Colonic mucosa (tissue), 4 donors: ENCODE results near the gene NPAT. TPM values are rescaled to one million over a fixed set of nuclear protein-coding genes. Genes with fewer than 3 reads are reported as not detected.

Experiments
- DNase-seq: peaks from one replicate; pipeline ENCODE4 v3.0.0-alpha.2; 2020
- H3K27ac ChIP-seq: fragments of 200-600 bp; one replicate; pipeline ENCODE4 v1.8.0; 2021
- H3K27me3 ChIP-seq: fragments of 200-600 bp; one replicate; pipeline ENCODE4 v1.8.0; 2021
- H3K36me3 ChIP-seq: fragments of 200-600 bp; one replicate; pipeline ENCODE4 v1.8.0; 2021
- H3K4me1 ChIP-seq: fragments of 200-600 bp; one replicate; pipeline ENCODE4 v1.8.0; 2021; ENCODE audit warnings: mild to moderate bottlenecking
- H3K4me3 ChIP-seq: fragments of 200-600 bp; one replicate; pipeline ENCODE4 v1.8.0; 2021
- H3K9ac ChIP-seq, 2 donors: one replicate each; pipeline ENCODE4 v1.7.0; 2013; ENCODE audit warnings: control low read depth in 2 of 2, low read depth in 2 of 2, low read length in 2 of 2
- H3K9me3 ChIP-seq: fragments of 200-600 bp; one replicate; pipeline ENCODE4 v1.8.0; 2021
- intact Hi-C: fragments of 100-400 bp; cut with DNase I; formaldehyde crosslinking; loops from one replicate; pipeline ENCODE4 v1.14.1; 2022
- total RNA-seq, 2 donors: library from RNA; stranded (reverse); fragmentation: NEBNext Ultra II Directional in 1 of 2; extraction: Animal tissue kit (Norgen Biotek cat#: 25700) in 1 of 2; gene quantifications; one replicate each; pipeline ENCODE4 v1.2.1, GENCODE V29; 2021
- TF ChIP-seq, protein P1 (sequence below): fragments of 200-600 bp; IDR thresholded peaks from one replicate; pipeline ENCODE4 v1.8.0; 2022; ENCODE audit warnings: antibody characterized with exemption, mild to moderate bottlenecking
- donor health status: healthy.
- donor health status: DM: no; HTN: no; CAD: no.
- donor health status: DM: no; HTN: no; CAD: no.

Gene NPAT
- total RNA-seq, 2 donors from 2014 or later: 10.8 to 14.0 TPM

DNA sequence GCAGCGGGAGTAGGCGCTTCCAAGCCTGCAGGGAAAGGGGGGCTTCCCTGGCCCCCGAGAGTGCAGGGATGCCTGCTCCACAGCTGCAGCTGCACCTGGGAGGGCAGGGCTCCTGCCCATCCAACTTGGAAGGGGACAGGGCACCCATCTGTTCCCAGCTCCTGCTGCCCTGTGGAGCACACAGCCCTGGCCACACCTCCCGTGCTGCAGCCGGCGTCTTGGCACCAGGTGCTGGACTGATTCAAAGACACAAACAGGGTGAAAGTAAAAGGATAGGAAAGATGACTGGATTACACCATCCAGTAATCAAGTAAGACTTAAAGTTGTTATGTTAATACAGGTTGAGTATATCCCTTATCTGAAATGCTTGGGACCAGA is 14.8 kb downstream of the NPAT start:
- intact Hi-C loops: no loop called here
- H3K4me1 ChIP-seq: no peaks in the 10 kb centered on the region
- no peaks in the 10 kb centered on the region for H3K36me3 ChIP-seq
- H3K9ac ChIP-seq: no peak overlapping the region
- no peak overlapping the region for H3K27ac ChIP-seq
- H3K27me3 ChIP-seq: no peaks in the 10 kb centered on the region
- TF ChIP-seq, protein P1, sequence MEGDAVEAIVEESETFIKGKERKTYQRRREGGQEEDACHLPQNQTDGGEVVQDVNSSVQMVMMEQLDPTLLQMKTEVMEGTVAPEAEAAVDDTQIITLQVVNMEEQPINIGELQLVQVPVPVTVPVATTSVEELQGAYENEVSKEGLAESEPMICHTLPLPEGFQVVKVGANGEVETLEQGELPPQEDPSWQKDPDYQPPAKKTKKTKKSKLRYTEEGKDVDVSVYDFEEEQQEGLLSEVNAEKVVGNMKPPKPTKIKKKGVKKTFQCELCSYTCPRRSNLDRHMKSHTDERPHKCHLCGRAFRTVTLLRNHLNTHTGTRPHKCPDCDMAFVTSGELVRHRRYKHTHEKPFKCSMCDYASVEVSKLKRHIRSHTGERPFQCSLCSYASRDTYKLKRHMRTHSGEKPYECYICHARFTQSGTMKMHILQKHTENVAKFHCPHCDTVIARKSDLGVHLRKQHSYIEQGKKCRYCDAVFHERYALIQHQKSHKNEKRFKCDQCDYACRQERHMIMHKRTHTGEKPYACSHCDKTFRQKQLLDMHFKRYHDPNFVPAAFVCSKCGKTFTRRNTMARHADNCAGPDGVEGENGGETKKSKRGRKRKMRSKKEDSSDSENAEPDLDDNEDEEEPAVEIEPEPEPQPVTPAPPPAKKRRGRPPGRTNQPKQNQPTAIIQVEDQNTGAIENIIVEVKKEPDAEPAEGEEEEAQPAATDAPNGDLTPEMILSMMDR: no peak
- DNase-seq: no peak
- no peaks in the 10 kb centered on the region for H3K9me3 ChIP-seq
- no peak overlapping the region for H3K4me3 ChIP-seq

DNA sequence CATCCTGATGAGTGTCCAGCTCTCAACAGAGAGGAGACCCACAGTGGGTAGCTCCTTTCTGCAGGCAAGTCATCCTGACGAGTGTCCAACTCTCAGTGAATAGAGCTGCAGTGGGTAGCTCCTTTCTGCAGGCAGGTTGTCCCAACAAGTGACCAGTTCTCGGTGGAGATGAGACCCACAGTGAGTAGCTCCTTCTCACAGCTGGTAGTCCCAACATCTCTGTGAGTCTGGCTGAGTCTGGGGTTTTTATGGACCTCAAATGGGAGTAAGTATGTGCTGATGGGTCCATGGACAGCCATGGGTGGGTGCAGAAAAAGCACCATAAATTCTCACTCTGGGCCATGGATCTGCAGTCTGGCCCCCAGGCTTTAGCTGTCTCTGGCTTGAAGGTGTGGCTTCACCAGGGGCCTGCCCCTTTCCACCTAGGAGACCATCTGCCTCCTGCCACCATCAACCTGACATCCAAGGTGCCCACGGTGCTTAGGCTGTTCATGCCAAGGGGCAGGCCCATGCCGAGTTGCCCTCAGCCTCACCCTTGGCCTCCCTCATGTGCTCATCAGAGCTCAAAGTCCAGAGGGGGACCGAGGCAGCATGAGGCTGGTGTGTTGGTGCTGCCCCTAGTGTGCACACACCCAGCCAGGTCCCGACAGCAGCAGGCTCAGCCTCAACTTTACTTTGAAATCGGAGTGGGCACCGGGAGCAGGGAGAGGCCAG is 15.3 kb downstream of the NPAT start:
- Histone ChIP-seq H3K4me1 (no peaks in the 10 kb centered on the region), H3K27me3 (no peaks in the 10 kb centered on the region), H3K27ac (no peak overlapping the region), H3K4me3 (no peak overlapping the region), H3K9me3 (no peaks in the 10 kb centered on the region), H3K36me3 (no peaks in the 10 kb centered on the region), H3K9ac (no peak overlapping the region)
- TF ChIP-seq, protein P1: no peak
- intact Hi-C loops: no loop called here
- no peak for DNase-seq

DNA sequence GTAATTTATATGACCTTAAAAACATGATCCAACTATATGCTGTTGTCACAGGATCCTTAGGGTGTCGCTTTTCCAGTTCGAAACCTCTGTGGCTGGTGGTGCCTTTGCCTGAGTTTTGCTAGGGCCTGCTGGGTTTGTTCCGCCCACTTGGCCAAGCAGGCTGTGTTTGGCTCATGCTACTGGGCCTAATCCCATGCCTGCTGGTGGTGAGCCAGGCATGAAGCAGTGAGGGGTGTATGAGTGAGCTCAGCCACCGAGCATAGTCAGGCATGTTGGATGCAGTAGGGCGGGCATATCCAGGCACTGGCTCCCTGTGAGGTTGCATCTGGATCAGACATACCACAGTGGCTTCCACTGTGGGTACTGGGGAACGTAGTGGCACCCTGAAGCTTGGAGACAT is 16.3 kb downstream of the NPAT start:
- no peak overlapping the region for H3K4me3 ChIP-seq
- H3K9ac ChIP-seq: no peak overlapping the region
- intact Hi-C loops: no loop called here
- H3K27ac ChIP-seq: no peak overlapping the region
- H3K4me1 ChIP-seq: no peaks in the 10 kb centered on the region
- no peaks in the 10 kb centered on the region for H3K36me3 ChIP-seq
- no peaks in the 10 kb centered on the region for H3K9me3 ChIP-seq
- H3K27me3 ChIP-seq: no peaks in the 10 kb centered on the region
- TF ChIP-seq, protein P1: no peak
- no peak for DNase-seq

DNA sequence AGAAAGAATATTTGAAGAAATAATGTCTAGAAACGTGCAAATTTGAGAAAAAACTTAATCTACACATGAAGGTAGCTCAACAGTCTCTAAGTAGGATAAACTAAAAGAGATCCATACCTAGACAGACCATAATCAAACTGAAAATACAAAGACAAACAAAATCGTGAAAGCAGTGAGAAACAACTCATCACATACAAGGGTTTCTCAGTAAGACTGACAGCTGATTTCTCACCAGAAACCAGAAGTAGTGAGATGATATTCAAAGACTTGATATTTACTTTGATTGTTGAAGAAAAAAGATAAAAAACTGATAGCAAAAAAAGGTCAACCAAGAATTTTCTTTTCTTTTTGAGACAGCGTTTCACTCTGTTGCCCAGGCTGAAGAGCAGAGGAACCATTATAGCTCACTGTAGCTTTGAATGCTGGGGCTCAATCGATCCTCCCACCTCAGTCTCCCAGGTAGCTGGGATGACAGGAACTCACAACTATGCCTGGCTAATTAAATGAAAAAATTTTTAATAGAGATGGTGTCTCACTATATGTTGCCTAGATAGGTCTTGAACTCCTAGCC is 17.4 kb downstream of the NPAT start:
- Histone ChIP-seq H3K36me3 (no peaks in the 10 kb centered on the region), H3K4me3 (no peak overlapping the region), H3K4me1 (no peaks in the 10 kb centered on the region), H3K27ac (no peak overlapping the region), H3K9ac (no peak overlapping the region), H3K9me3 (no peaks in the 10 kb centered on the region), H3K27me3 (no peaks in the 10 kb centered on the region)
- intact Hi-C loops: no loop called here
- TF ChIP-seq, protein P1: no peak
- DNase-seq: no peak

DNA sequence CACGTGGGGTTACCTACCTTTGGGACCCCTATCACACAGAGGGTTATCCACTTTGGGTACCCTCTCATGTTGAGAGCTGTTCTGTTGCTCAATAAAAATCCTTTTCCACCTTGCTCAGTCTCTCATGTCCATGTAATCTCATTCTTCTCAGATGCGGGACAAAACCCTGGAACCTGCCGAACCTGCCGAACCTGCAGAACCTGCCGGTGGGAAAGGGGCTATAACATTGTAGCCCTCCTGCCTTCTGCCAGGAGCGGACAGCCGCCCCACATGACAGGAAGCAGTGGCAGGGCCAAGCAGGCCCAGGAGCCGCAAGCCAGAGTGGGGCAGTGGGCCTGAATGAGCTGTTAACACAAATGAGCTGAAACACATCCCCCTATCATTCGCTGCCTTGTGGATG is 18.1 kb downstream of the NPAT start:
- no peak for DNase-seq
- Histone ChIP-seq H3K27me3 (no peaks in the 10 kb centered on the region), H3K9me3 (no peaks in the 10 kb centered on the region), H3K27ac (no peak overlapping the region), H3K4me3 (no peak overlapping the region), H3K36me3 (no peaks in the 10 kb centered on the region), H3K4me1 (no peaks in the 10 kb centered on the region), H3K9ac (no peak overlapping the region)
- intact Hi-C loops: no loop called here
- TF ChIP-seq, protein P1: no peak
